Measurements from ENCODE around the gene TMEM59L. TPM values are rescaled to one million over a fixed set of nuclear protein-coding genes. Genes with fewer than 3 reads are reported as not detected.

Gene TMEM59L
- total RNA-seq, 2 experiments from 2014 or later = not detected

- no peak overlapping the region for H3K4me3 Mint-ChIP-seq
- DNase-seq = no peak
- no peak for ATAC-seq
- H3K36me3 Mint-ChIP-seq = no peaks in the 10 kb centered on the region
- CTCF ChIA-PET = no interaction called here
- H3K27me3 Mint-ChIP-seq = no peaks in the 10 kb centered on the region
- H3K4me1 Mint-ChIP-seq = peaks cover 3% of the 10 kb centered on the region
- H3K27ac Mint-ChIP-seq = no peak overlapping the region
- H3K9me3 Mint-ChIP-seq (ENCODE audit: low read depth) = no peaks in the 10 kb centered on the region
Measured at GRCh38 chr19:18645035-18645511, 32.4 kb downstream of the TMEM59L start.

- Mint-ChIP-seq H3K4me3 (no peak overlapping the region), H3K36me3 (no peaks in the 10 kb centered on the region), H3K9me3 (ENCODE audit: low read depth) (no peaks in the 10 kb centered on the region), H3K27me3 (no peaks in the 10 kb centered on the region), H3K27ac (no peak overlapping the region), H3K4me1 (peaks cover 3% of the 10 kb centered on the region)
- DNase-seq (no peak), ATAC-seq (no peak)
- CTCF ChIA-PET = no interaction called here
Measured at GRCh38 chr19:18646535-18647370, 34.1 kb downstream of the TMEM59L start.

GRCh38 chr19:18647371-18647767 is 34.7 kb downstream of the TMEM59L start:
- DNase-seq (no peak), ATAC-seq (no peak)
- no peaks in the 10 kb centered on the region for H3K9me3 Mint-ChIP-seq (ENCODE audit: low read depth)
- H3K27ac Mint-ChIP-seq = no peak overlapping the region
- H3K27me3 Mint-ChIP-seq = no peaks in the 10 kb centered on the region
- H3K4me1 Mint-ChIP-seq = peaks cover 3% of the 10 kb centered on the region
- H3K36me3 Mint-ChIP-seq = no peaks in the 10 kb centered on the region
- no peak overlapping the region for H3K4me3 Mint-ChIP-seq
- CTCF ChIA-PET = no interaction called here

- Mint-ChIP-seq H3K4me3 (no peak overlapping the region), H3K27me3 (no peaks in the 10 kb centered on the region)
- CTCF ChIA-PET = no interaction called here
Measured at GRCh38 chr19:18647807-18648206, 35.1 kb downstream of the TMEM59L start.

GRCh38 chr19:18648973-18649315 is 36.3 kb downstream of the TMEM59L start:
- no peak overlapping the region for H3K4me3 Mint-ChIP-seq
- H3K27me3 Mint-ChIP-seq = no peaks in the 10 kb centered on the region
- DNase-seq = no peak
- H3K27ac Mint-ChIP-seq = no peak overlapping the region
- no peaks in the 10 kb centered on the region for H3K9me3 Mint-ChIP-seq (ENCODE audit: low read depth)
- CTCF ChIA-PET = interaction anchor here (1.4 kb wide), 1 partner anchor 26 kb away, joined by 3 read pairs; no protein-coding TSS in a partner anchor
- no peak for ATAC-seq
- H3K4me1 Mint-ChIP-seq = peaks cover under 1% of the 10 kb centered on the region
- H3K36me3 Mint-ChIP-seq = no peaks in the 10 kb centered on the region

More at GRCh38 chr19:18647807-18648206, 35.1 kb downstream of the TMEM59L start:
- H3K4me1 Mint-ChIP-seq = peaks cover 3% of the 10 kb centered on the region
- no peak for ATAC-seq
- H3K27ac Mint-ChIP-seq = no peak overlapping the region
- DNase-seq = no peak
- no peaks in the 10 kb centered on the region for H3K36me3 Mint-ChIP-seq
- H3K9me3 Mint-ChIP-seq (ENCODE audit: low read depth) = no peaks in the 10 kb centered on the region

- Mint-ChIP-seq H3K36me3 (no peaks in the 10 kb centered on the region), H3K4me3 (no peak overlapping the region), H3K9me3 (ENCODE audit: low read depth) (no peaks in the 10 kb centered on the region), H3K27ac (no peak overlapping the region), H3K27me3 (no peaks in the 10 kb centered on the region), H3K4me1 (no peaks in the 10 kb centered on the region)
- DNase-seq = no peak
- CTCF ChIA-PET = interaction anchor here (1.4 kb wide), 1 partner anchor 25 kb away, joined by 3 read pairs; no protein-coding TSS in a partner anchor
- ATAC-seq = no peak
Measured at GRCh38 chr19:18649371-18650020, 36.8 kb downstream of the TMEM59L start.

GRCh38 chr19:18650021-18650390 is 37.3 kb downstream of the TMEM59L start:
- H3K4me3 Mint-ChIP-seq = no peak overlapping the region
- H3K36me3 Mint-ChIP-seq = no peaks in the 10 kb centered on the region
- no peaks in the 10 kb centered on the region for H3K27me3 Mint-ChIP-seq
- H3K27ac Mint-ChIP-seq = no peak overlapping the region
- H3K9me3 Mint-ChIP-seq (ENCODE audit: low read depth) = no peaks in the 10 kb centered on the region
- DNase-seq (no peak), ATAC-seq (no peak)
- no peaks in the 10 kb centered on the region for H3K4me1 Mint-ChIP-seq
- CTCF ChIA-PET = no interaction called here

- H3K4me3 Mint-ChIP-seq = no peak overlapping the region
- CTCF ChIA-PET = no interaction called here
- no peaks in the 10 kb centered on the region for H3K27me3 Mint-ChIP-seq
- DNase-seq (no peak), ATAC-seq (no peak)
- H3K36me3 Mint-ChIP-seq = no peaks in the 10 kb centered on the region
- no peaks in the 10 kb centered on the region for H3K9me3 Mint-ChIP-seq (ENCODE audit: low read depth)
- no peaks in the 10 kb centered on the region for H3K4me1 Mint-ChIP-seq
- no peak overlapping the region for H3K27ac Mint-ChIP-seq
Measured at GRCh38 chr19:18650468-18651041, 37.9 kb downstream of the TMEM59L start.

- no peak overlapping the region for H3K4me3 Mint-ChIP-seq
- CTCF ChIA-PET = no interaction called here
- H3K4me1 Mint-ChIP-seq = no peaks in the 10 kb centered on the region
Measured at GRCh38 chr19:18651300-18651699, 38.6 kb downstream of the TMEM59L start.

GRCh38 chr19:18651733-18652132 is 39.1 kb downstream of the TMEM59L start:
- no peaks in the 10 kb centered on the region for H3K27me3 Mint-ChIP-seq

More at GRCh38 chr19:18651300-18651699, 38.6 kb downstream of the TMEM59L start:
- Mint-ChIP-seq H3K27ac (no peak overlapping the region), H3K36me3 (no peaks in the 10 kb centered on the region), H3K9me3 (ENCODE audit: low read depth) (no peaks in the 10 kb centered on the region), H3K27me3 (no peaks in the 10 kb centered on the region)
- no peak for DNase-seq
- ATAC-seq = no peak

GRCh38 chr19:18653853-18654252 is 41.2 kb downstream of the TMEM59L start:
- H3K36me3 Mint-ChIP-seq = no peaks in the 10 kb centered on the region
- H3K9me3 Mint-ChIP-seq (ENCODE audit: low read depth) = no peaks in the 10 kb centered on the region
- DNase-seq (no peak), ATAC-seq (no peak)
- H3K4me1 Mint-ChIP-seq = no peaks in the 10 kb centered on the region
- no peak overlapping the region for H3K4me3 Mint-ChIP-seq
- no peak overlapping the region for H3K27ac Mint-ChIP-seq
- CTCF ChIA-PET = no interaction called here
- H3K27me3 Mint-ChIP-seq = no peaks in the 10 kb centered on the region

More at GRCh38 chr19:18651733-18652132, 39.1 kb downstream of the TMEM59L start:
- no peaks in the 10 kb centered on the region for H3K4me1 Mint-ChIP-seq
- no peak overlapping the region for H3K4me3 Mint-ChIP-seq
- CTCF ChIA-PET = no interaction called here
- no peaks in the 10 kb centered on the region for H3K36me3 Mint-ChIP-seq
- no peaks in the 10 kb centered on the region for H3K9me3 Mint-ChIP-seq (ENCODE audit: low read depth)
- no peak overlapping the region for H3K27ac Mint-ChIP-seq
- no peak for ATAC-seq
- DNase-seq = no peak

- no peak for DNase-seq
- no peak for ATAC-seq
- Mint-ChIP-seq H3K27ac (no peak overlapping the region), H3K9me3 (ENCODE audit: low read depth) (no peaks in the 10 kb centered on the region), H3K27me3 (no peaks in the 10 kb centered on the region), H3K4me1 (no peaks in the 10 kb centered on the region), H3K4me3 (no peak overlapping the region), H3K36me3 (no peaks in the 10 kb centered on the region)
- CTCF ChIA-PET = no interaction called here
Measured at GRCh38 chr19:18654469-18654868, 41.8 kb downstream of the TMEM59L start.

- CTCF ChIA-PET = no interaction called here
- Mint-ChIP-seq H3K4me1 (no peaks in the 10 kb centered on the region), H3K27me3 (no peaks in the 10 kb centered on the region), H3K36me3 (no peaks in the 10 kb centered on the region), H3K9me3 (ENCODE audit: low read depth) (no peaks in the 10 kb centered on the region), H3K27ac (no peak overlapping the region), H3K4me3 (no peak overlapping the region)
- no peak for ATAC-seq
- no peak for DNase-seq
Measured at GRCh38 chr19:18655173-18655844, 42.6 kb downstream of the TMEM59L start.

Data from activated CD8-positive, alpha-beta memory T cell treated with anti-CD3 and anti-CD28 coated beads, Interleukin-2, amount 10 ng/mL, durations not matched to agents 7 days and 5 days (primary cell).